ENCODE data around the gene NFATC2. TPM values are rescaled to one million over a fixed set of nuclear protein-coding genes. Genes with fewer than 3 reads are reported as not detected.

Gene NFATC2
- total RNA-seq, 2 donors from 2014 or later, result 11.9 to 24.5 TPM

DNA sequence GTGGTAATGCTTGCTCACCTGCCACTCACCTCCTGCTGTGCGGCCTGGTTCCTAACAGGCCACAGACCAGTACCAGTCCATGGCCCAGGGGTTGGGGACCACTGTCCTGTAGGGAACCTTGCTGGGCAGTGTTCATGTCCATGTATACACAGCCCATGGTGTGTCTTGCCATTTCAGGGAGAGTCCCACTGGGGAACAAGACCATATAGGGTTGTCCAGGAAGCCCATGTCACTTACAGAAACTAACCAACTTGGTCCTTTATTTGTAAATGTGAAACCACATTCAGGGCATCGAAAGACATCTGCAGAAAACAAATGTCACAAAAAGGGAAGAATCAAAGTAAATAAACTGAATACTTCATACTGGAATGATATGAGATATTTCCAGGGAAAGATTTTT, 179.1 kb downstream of the NFATC2 start:
- ATAC-seq (ENCODE audit: insufficient number of reproducible peaks, low FRiP score, low read depth), result no peak
- H3K27ac ChIP-seq, result no peak overlapping the region
- no peak for DNase-seq (ENCODE audit: low spot score)
- no peaks in the 10 kb centered on the region for H3K36me3 ChIP-seq
- TF ChIP-seq, protein P1, sequence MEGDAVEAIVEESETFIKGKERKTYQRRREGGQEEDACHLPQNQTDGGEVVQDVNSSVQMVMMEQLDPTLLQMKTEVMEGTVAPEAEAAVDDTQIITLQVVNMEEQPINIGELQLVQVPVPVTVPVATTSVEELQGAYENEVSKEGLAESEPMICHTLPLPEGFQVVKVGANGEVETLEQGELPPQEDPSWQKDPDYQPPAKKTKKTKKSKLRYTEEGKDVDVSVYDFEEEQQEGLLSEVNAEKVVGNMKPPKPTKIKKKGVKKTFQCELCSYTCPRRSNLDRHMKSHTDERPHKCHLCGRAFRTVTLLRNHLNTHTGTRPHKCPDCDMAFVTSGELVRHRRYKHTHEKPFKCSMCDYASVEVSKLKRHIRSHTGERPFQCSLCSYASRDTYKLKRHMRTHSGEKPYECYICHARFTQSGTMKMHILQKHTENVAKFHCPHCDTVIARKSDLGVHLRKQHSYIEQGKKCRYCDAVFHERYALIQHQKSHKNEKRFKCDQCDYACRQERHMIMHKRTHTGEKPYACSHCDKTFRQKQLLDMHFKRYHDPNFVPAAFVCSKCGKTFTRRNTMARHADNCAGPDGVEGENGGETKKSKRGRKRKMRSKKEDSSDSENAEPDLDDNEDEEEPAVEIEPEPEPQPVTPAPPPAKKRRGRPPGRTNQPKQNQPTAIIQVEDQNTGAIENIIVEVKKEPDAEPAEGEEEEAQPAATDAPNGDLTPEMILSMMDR (IDR thresholded peaks at IDR 0.05), result no peak
- H3K4me3 ChIP-seq, result no peak overlapping the region
- no peaks in the 10 kb centered on the region for H3K9me3 ChIP-seq
- peaks cover 7 to 24% of the 10 kb centered on the region in 2 donors for H3K4me1 ChIP-seq (ENCODE audit: control insufficient read depth in 1 of 2, low read depth in 2 of 2)
- H3K27me3 ChIP-seq (replicated peaks; ENCODE audit: insufficient read depth), result no peaks in the 10 kb centered on the region

DNA sequence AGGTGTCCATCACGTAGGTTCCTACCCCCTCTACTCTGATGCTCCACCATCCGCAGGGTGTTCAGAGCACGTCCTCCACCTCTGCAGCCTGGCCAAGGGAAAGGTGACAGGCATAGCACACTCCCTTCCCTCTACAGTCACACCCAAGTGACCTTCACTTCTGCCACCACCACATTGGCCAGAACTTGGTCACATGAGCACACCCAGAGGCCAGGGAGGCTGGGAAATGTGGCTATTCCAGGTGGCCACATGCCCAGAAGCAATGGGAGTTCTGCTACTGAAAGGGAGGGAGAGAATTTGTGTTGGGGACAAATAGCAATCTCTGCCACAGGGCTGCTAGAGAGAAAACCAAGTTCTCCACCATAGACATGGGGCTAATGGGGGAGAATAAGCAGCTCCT, 180.3 kb downstream of the NFATC2 start:
- TF ChIP-seq, protein P1 (IDR thresholded peaks at IDR 0.05), result no peak

DNA sequence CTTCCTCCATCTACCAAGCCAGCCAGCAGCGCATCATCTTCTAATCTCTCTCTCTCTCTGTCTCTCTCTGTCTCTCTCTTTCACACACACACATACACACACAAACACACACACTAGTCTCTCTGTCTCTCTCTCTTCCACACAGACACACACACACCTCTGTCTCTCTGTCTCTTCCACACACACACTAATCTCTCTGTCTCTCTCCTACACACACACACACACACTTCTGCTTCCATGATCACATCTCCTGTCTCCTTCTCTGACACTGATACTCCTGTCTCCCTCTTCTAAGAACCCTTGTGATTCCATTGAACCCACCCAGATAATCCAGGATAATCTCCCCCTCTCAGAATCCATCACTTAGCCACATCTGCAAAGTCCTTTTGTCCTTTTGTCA, 181.3 kb downstream of the NFATC2 start:
- Histone ChIP-seq H3K9me3 (no peaks in the 10 kb centered on the region), H3K4me3 (no peak overlapping the region), H3K36me3 (no peaks in the 10 kb centered on the region), H3K4me1 (ENCODE audit: control insufficient read depth in 1 of 2, low read depth in 2 of 2) (peaks cover 7 to 14% of the 10 kb centered on the region in 2 donors), H3K27ac (no peak overlapping the region), H3K27me3 (replicated peaks; ENCODE audit: insufficient read depth) (no peaks in the 10 kb centered on the region)
- no peak for DNase-seq (ENCODE audit: low spot score)
- ATAC-seq (ENCODE audit: insufficient number of reproducible peaks, low FRiP score, low read depth), result no peak
- TF ChIP-seq, protein P1 (IDR thresholded peaks at IDR 0.05), result no peak

More for the DNA sequence above, 180.3 kb downstream of the NFATC2 start:
- ATAC-seq (ENCODE audit: insufficient number of reproducible peaks, low FRiP score, low read depth) (no peak), DNase-seq (ENCODE audit: low spot score) (no peak)
- Histone ChIP-seq H3K27ac (no peak overlapping the region), H3K36me3 (no peaks in the 10 kb centered on the region), H3K9me3 (no peaks in the 10 kb centered on the region), H3K4me1 (ENCODE audit: control insufficient read depth in 1 of 2, low read depth in 2 of 2) (peaks cover 7 to 24% of the 10 kb centered on the region in 2 donors), H3K27me3 (replicated peaks; ENCODE audit: insufficient read depth) (no peaks in the 10 kb centered on the region), H3K4me3 (no peak overlapping the region)

DNA sequence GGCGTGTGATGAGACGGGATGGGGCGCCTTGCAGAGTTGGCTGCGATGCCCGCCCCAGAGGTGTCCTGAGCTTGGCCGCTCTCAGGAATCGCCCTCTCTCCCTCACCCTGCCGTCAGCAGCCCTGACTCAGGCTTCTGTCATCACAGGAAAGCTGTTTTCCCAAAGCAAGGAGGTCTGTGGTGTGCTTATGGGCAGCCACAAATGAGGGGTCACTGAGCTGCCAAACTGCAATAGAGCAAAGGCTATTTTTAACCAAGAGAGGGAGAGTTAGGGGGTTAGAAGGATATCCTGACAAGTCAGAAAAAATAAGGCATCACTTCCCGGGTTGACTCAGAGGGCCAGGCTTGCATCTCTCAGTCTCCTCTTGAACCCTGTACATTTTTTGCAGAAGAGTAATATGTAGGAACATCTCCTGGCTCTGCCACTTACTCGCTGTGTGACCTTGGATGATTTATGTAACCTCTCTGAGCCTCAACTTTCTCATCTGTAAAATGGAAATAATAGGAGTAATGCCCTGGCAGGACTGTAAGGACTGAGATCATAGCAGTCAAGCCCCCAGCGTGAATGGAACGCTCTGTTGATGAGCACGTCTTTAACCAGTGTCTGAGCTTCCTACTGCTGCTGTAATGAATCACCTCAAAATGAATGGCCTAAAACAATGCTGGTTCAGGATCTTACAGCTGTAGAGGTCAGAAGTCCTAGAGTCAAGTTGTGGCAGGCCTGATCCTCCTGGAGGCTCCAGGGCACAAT, 181.9 kb downstream of the NFATC2 start:
- no peak for DNase-seq (ENCODE audit: low spot score)
- no peak overlapping the region for H3K27ac ChIP-seq
- no peak overlapping the region for H3K4me3 ChIP-seq
- TF ChIP-seq, protein P1 (IDR thresholded peaks at IDR 0.05), result no peak
- H3K4me1 ChIP-seq (ENCODE audit: control insufficient read depth in 1 of 2, low read depth in 2 of 2), result peaks cover 1 to 8% of the 10 kb centered on the region in 2 donors
- ATAC-seq (ENCODE audit: insufficient number of reproducible peaks, low FRiP score, low read depth), result no peak
- H3K9me3 ChIP-seq, result no peaks in the 10 kb centered on the region
- H3K27me3 ChIP-seq (replicated peaks; ENCODE audit: insufficient read depth), result no peaks in the 10 kb centered on the region
- no peaks in the 10 kb centered on the region for H3K36me3 ChIP-seq

DNA sequence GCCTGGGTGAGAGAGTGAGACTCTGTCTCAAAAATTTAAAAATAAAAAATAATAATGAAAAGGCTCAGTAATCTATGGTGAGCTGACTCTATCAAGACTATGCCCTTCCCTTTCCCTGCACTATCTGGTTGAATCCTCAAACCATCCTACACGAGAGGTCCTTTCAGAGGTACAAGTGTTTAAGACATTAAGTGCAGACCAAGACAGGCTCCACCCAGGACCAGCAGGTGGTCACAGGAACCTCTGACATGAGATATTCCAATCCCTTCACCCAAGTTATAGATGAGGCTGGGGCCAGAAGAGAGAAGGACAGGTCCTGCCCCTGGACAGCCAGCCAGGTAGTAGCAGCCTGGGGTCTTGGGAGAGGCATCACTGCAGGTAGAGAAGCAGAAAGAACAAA, 182.6 kb downstream of the NFATC2 start:
- Histone ChIP-seq H3K27ac (no peak overlapping the region), H3K4me3 (no peak overlapping the region), H3K4me1 (ENCODE audit: control insufficient read depth in 1 of 2, low read depth in 2 of 2) (peaks cover 0 to 7% of the 10 kb centered on the region in 2 donors), H3K27me3 (replicated peaks; ENCODE audit: insufficient read depth) (no peaks in the 10 kb centered on the region), H3K36me3 (no peaks in the 10 kb centered on the region), H3K9me3 (no peaks in the 10 kb centered on the region)
- DNase-seq (ENCODE audit: low spot score), result no peak
- TF ChIP-seq, protein P1 (IDR thresholded peaks at IDR 0.05), result no peak
- ATAC-seq (ENCODE audit: insufficient number of reproducible peaks, low FRiP score, low read depth), result no peak
